Spleen (tissue), 7 donors: ENCODE data around the gene CCRL2.

ENCODE experiments used
- CTCF ChIP-seq, 11 experiments: fragments of 200-600 bp in 7 of 11; fragments of 450-650 bp in 4 of 11; sonication (generic) in 4 of 11; IDR thresholded peaks in 8 of 11; conservative IDR thresholded peaks in 3 of 11; 1 replicate in 7 of 11; 2 replicates in 4 of 11; pipeline versions ENCODE4 v1.4.0 to v1.8.0; 2016 to 2021; ENCODE audit warnings: antibody characterized with exemption in 11 of 11, inconsistent platforms in 4 of 11, mild to moderate bottlenecking in 1 of 11
- POLR2A ChIP-seq, 3 donors: fragments of 450-650 bp; IDR thresholded peaks; one replicate each; pipeline ENCODE4 v1.5.1; 2017; ENCODE audit warnings: antibody characterized with exemption in 3 of 3, mild to moderate bottlenecking in 1 of 3
- POLR2AphosphoS5 ChIP-seq, 3 donors: sonication (generic); formaldehyde crosslinking; IDR thresholded peaks; one replicate each; pipeline ENCODE4 v1.5.1; 2017; ENCODE audit warnings: antibody characterized with exemption in 3 of 3
- donor health status: DM: no; HTN: no; CAD: no; lungs with moderate emphysema.
- donor health status: DM: no; HTN: no; CAD: no.
- donor health status: DM: no; HTN: no; CAD: no.

GRCh38 chr3:46367811-46368210 lies 39.2 kb upstream of the CCRL2 start:
- TF ChIP-seq CTCF (IDR thresholded peaks at IDR 0.05 in 8 of 11, conservative IDR thresholded peaks at IDR 0.05 in 3 of 11) (no peak), POLR2A (IDR thresholded peaks at IDR 0.05) (no peak), POLR2AphosphoS5 (IDR thresholded peaks at IDR 0.05) (no peak)
